Measurements from ENCODE around the gene LDAH.
"Not testable (repeated sequence)": the region's sequence is repeated elsewhere in the genome, so short reads cannot be mapped to it uniquely, and the experiment has no call there.

LDAH gene

DNA sequence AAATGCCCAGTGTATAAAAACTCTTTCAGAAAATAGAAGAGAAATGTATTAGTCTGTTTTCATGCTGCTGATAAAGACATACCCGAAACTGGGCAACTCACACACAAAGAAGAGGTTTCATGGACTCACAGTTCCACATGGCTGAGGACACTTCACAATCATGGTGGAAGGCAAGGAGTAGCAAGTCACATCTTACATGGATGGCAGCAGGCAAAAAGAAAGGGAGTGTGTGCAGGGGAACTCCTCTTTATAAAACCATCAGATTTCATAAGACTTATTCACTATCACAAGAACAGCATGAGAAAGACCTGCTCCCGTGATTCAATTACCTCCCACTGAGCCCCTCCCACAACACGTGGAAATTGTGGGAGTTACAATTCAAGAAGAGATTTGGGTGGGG is 29.0 kb downstream of the LDAH start:
- intact Hi-C loops (cut with DNase I) = not testable (repeated sequence)

DNA sequence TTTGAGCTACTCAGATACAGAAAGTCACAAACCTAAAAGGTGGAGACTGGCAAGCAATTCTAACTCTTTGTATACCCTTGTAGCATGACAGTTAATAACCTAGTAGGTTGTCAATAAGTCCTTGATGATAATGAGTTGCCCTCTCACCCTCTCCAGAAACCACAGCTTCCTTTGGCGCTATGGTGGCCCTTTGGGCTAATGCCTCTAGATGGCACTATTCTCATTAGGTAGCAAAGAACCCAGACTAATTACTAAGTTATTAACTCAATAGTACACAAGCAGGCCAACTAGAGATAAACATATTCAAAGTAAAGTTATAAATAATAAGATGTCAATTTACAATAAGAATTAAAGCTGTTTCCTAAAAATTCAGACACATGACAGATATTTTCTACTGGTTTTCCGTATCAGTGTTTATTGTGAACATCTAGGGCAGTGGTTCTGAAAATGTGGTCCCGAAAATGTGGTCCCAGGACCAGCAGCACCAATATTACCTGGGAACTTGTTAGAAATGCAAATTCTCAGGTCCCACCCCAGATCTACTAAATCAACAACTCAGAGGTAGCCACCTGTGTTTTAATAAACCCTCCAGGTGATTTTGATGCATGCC is 41.1 kb downstream of the LDAH start:
- intact Hi-C loops (cut with DNase I) = loop anchor here (2.0 kb wide), 1 partner anchor 181 kb away; no protein-coding TSS in a partner anchor
- DNase-seq = no peak

More for the DNA sequence above, 29.0 kb downstream of the LDAH start:
- not testable (repeated sequence) for DNase-seq

DNA sequence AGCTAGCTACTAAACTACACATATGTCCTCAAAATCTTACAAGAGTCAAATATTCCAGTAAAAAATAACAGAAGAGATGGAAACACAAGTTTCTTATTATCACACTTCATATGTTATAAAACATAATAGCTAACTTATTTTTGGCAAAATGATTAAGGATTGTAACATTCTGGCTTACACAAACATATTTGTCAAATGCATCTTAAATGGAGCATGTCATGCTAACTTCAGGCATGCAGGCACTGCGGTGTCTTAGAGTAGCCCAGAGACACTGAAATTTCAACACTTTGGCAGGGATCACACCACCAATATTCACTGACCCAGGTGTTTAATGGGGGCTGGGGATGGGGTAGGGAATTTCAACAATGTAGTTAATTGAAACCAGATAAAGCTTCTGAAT is 51.6 kb downstream of the LDAH start:
- intact Hi-C loops (cut with DNase I) = no loop called here
- no peak for DNase-seq

DNA sequence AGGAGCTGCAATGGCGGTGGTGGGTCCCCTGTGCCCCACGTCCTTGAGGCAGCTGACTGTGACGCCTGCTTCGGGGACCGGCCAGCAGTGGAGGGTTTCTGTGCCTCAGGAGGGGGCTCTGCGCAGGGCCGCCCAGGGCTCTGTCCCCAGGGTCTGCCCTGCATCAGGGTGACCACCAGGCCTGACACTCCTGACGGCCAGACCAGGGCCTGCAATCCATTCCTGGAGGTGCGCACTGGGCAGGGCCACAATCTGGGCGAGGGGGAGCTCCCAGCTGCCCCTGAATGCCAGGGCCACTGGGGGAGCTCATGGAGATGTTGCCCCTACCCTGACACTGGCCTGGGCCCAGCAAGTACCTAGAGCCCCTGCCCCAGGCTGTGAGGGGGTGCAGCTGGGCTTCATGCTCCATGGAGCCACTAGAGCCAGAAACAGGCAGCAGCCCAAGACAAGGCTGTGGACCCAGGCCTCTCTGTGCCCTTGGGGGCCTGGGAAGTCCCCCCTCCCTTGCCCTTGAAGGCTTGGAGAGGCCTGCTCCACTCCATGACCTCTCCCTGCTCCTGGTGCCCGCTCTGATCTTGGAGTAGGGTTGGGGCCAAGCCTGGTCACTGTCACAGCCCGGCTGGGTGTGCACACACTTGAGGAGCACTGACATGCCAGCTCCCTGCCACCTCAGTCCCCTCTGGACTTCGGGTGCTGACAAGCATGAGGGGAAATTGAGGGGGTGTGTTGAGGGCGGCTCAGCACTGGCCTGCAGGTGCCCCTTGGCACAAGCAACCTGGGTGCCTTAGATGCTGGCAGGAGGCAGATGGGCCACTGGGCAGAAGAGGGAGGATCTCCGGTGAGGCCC is 55.9 kb downstream of the LDAH start:
- intact Hi-C loops (cut with DNase I) = no loop called here

DNA sequence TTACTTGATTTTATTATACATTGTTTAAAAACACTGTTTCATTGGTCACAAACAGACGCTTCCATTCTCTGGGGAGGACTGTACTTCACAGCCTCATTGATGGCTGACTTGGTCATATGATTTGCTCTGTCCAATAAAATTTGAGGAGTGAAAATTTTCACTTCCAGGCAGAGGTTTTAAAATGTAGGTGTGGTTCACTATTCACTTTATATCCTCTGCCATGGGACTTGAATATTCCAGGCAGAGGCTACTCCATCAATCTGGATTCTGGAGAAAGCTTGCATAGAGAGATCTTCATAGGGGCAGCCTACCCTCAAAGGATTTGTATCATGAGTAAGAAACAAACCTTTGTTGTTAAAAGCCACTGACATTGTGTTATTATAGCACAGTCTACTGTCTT is 56.7 kb downstream of the LDAH start:
- intact Hi-C loops (cut with DNase I) = no loop called here
- DNase-seq = no peak

More for the DNA sequence above, 55.9 kb downstream of the LDAH start:
- peak in 3 of 10 donors; percentile 37 to 72 (median 57) for DNase-seq

DNA sequence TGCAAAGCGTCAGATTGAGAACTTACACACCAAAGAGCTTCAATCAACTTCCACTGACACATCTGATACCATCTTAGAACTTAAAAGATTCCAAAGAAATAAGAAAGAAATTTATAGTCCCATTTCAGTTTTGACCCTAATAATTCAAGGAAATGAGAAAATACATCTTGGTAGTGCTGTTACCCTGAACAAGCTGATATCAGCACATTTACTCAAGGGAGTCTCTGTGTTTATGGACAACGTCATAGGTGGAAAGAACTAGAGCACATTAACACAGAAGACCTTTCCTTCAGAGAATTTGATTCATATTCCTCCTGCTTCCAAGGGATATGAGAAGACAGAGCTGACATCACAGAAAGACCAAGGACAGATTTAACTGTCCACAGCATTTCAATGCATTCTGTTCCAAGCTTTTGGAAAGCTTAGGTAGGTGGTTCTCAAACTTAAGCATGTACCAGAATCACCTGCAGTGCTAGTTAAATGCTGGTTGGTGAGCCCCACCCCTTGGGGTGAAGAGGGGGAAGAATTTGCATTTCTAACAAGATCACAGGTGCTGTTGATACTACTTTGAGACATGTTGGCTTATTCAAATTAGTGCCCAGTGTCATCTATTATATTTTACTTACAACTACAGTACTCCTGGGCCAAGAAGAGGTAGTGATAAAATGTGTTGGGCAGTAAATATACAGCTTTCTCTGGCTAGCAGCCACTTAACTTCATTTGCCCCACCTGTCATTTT is 59.8 kb downstream of the LDAH start:
- intact Hi-C loops (cut with DNase I) = no loop called here

DNA sequence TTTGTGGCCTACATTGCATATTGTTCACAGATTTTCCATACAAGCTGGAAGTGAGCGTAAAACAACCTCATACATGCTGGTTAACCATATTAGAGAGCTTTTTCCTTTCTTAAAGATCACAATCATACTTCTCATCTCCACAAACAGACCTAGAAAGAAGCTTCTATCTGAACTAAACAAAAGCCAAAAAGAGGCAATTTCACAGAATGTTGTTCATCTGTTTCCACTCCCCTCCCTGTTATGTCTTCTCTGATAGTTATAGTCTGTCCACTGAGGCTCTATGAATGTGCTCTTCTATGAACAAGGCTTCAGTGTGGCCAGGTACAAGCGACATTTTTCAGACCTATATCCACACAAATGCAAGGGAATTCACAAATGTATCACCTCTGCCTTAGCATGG is 63.4 kb downstream of the LDAH start:
- intact Hi-C loops (cut with DNase I) = no loop called here

More for the DNA sequence above, 59.8 kb downstream of the LDAH start:
- no peak for DNase-seq

DNA sequence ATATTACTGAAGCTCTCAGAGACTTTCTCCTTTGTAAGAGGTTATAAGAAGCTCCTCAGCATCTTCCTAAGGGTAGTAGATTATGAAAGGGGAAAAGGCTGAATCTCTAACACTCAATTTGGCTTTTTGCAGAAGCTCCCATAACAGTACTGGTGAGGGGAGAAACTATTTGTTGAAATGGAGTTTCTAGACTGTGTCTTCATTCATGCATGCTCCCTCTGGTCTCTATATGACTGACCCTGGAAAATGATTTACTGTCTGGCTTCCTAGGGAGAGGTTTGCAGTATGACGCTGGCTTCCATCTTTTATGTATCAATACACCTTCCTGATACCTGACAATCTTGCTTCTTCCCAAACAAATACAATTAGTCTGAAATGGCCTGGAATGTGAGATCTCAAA is 63.9 kb downstream of the LDAH start:
- intact Hi-C loops (cut with DNase I) = no loop called here
- no peak for DNase-seq

More for the DNA sequence above, 63.4 kb downstream of the LDAH start:
- no peak for DNase-seq

DNA sequence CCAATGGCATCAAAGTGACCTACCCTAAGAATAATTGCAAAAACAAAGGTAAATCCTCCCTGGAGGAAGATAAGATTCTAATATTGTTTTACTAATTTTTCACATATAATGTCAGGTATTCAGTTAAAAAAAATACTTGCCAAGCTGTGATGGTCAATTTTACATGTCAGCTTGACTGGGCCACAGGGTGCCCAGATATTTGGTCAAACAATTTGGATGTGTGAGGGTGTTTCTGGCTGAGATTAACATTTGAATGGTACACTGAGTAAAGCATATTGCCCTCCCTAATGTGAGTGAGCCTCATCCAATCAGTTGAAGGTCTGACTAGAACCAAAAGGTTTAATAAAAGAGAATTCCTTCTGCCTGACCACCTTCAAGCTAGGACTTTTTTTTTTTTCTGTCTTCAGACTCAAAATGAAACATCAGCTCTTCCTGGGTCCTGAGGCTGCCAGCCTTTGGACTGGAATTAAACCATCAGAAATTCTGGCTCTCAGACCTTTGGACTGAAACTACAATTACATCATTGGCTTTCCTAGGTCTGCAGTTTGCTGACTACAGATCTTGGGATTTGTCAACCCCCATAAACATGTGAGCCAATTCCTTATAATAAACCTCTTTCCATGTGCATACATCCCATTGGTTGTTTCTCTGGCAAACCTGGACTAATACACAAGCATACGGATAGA is 65.4 kb downstream of the LDAH start:
- intact Hi-C loops (cut with DNase I) = no loop called here
- no peak for DNase-seq

DNA sequence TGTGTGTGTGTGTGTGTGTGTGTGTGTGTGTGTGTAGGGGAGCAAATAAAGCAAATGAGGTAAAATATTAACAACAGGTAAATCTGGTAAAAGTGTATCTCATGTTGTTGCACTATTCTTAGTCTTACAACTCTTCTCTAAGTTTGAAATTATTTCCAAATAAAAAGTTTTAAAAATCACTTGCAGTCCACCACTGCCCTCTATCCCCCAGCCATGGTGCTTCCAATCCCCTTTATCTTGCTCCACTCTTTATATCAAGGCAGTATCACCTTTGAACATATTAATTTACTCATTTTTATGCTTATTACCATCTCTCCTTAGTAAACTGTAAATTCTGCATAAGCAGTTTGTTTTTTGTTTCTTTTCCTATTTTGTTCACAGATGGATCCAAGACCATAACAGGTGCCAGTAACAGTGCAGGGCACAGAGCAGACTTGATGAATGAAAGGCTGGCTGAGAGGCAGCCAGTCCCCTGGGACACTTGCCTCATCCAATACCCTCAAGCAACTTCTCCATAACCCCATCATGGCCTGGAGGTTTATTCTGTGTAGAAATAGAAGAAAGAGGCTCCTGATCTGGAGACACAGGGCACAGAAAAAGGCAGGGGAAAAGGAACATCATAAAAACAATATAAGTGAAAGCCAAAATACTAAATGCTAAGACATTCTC is 67.6 kb downstream of the LDAH start:
- intact Hi-C loops (cut with DNase I) = no loop called here
- no peak for DNase-seq

DNA sequence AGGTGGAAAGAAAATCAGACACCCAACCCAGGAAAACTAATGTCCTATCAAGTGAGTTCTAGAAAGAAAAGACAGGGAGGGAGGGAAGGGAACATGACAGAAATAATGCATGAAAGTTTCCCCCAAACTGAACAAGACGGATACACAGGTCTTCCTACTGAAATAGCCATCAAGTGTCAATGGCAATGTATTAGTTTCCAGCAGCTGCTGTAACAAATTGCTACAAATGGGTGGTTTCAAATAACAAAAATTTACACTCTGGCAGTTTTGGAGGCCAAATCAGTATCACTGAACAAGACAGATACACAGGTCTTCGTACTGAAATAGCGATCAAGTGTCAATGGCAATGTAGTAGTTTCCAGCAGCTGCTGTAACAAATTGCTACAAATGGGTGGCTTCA is 70.6 kb downstream of the LDAH start:
- no peak for DNase-seq
- intact Hi-C loops (cut with DNase I) = no loop called here

DNA sequence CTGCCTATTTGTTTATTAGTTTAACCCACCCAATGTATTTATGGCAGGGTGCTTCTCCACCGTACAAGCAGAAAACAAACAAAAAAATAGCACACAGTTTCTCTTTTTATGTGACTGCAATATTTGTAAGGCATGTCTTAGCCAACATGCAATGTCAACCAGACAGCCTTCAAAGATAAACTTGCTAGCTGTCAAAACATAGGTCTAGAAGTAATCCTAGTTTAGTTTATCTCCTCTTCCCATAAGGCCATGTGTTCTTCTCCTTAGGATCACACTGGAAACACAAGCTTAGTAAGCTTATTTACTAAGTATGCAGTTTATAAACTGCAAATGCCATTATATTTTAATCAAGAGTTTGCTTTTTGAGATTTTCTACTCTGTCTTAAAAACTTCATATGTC is 75.6 kb downstream of the LDAH start:
- DNase-seq = no peak
- intact Hi-C loops (cut with DNase I) = no loop called here

DNA sequence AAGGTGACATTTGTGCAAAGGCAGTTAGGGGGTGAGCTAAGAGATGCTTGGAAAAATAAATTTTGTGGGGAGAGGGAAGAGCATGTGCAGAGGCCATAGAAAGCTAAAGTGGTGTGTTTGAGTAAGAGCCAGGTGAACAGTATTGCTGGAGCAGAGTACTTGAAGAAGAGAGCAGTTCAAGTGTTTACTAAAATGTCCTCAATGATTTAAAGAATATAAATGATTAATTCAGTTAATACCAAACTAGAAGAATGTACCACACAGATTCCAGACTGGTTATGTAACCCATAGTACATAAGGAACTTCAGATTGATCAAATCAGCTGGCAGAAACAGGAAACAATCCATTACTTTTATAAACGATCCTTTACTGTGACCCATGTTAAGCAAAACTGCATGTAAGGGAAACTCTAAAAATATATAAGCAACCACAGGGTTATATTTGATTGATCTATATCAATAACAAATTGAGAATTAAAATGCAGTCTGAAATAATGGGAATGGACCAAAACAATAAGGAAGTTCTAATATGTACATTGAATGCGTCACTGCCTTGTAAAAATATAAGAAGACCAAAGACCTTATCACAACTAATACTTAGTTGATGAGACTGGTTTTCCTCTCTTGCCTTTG is 76.9 kb downstream of the LDAH start:
- intact Hi-C loops (cut with DNase I) = no loop called here
- no peak for DNase-seq

DNA sequence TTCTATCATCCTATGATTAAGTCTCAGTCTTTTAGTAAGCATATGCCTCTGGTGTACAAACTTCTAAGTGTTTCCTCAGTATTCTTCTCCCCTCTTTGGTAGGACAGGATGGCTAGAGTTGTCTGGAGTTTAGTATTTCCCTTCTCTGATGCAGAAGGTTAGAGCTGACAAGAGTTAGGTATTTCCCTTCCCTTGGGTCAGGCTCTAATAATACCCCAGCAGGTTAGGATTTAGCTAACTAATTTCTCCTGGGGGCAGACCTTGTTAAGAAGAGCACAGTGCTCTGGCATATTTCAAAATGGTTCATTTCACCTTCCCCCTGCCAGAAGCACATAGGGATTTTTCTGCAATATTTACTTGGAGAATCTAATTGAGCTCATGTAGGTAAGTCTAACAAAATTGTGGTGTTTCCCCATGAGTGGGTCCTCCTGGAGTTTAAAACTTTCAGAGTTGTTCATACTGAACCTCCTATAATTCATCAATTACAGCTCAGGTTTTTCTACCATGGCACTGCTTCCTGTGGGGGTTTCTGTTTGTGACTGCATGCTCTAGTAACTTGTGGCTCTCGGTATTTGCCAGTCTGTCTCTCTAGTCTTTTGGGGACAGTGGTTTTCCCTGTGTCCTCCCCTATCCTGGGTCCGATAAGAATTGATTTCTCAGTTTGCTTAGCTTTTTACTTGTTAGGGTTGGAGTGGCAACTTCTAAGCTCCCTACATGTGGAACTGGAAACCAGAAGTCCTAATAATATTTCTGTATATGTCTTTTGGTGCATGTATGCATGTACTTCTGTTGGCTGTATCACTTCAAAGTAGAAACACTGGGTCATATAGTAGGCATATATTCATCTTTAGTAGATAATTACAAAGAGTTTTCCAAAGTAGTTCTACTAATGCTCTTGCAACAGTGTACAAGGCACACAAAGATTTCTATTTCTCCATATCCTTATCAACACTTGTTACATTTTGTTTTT is 78.2 kb downstream of the LDAH start:
- intact Hi-C loops (cut with DNase I) = no loop called here
- DNase-seq = no peak

DNA sequence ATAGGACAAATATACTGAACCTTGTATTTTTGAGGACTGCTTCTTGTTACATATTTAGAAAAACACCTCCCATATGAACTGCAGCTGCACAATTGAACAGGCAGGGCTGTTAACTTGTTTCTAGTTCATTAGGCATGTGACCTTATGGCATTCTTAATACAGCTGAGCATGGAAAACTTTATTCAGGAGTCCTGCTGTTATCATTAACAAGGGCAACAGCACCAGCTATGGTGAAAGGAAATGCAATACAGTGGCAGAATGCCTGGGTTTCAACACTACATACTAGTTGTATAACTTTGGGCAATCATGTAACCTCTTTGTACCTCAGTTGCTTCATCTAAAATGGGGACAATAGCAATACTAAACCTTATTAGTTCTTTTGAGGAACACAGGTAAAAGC is 84.1 kb downstream of the LDAH start:
- DNase-seq = no peak
- intact Hi-C loops (cut with DNase I) = no loop called here

DNA sequence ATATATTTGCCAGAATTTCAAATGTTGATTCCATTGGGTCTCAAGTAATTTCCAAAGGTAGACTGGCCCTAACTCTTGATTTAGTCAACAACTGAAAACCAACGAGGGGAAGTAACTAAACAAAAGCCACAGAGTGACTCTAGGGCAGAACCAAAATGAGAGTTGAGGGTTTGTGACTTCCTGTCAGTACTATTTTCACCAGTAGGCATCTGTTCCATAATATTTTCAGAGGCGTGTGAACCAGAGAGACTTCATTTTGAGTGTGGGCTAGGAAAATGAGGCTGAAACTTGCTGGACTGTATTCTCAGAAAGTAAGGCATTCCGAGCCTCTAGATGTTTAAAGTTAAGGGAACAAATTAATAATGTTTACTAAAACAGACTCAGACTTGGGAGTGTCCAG is 85.4 kb downstream of the LDAH start:
- DNase-seq = no peak
- intact Hi-C loops (cut with DNase I) = no loop called here

DNA sequence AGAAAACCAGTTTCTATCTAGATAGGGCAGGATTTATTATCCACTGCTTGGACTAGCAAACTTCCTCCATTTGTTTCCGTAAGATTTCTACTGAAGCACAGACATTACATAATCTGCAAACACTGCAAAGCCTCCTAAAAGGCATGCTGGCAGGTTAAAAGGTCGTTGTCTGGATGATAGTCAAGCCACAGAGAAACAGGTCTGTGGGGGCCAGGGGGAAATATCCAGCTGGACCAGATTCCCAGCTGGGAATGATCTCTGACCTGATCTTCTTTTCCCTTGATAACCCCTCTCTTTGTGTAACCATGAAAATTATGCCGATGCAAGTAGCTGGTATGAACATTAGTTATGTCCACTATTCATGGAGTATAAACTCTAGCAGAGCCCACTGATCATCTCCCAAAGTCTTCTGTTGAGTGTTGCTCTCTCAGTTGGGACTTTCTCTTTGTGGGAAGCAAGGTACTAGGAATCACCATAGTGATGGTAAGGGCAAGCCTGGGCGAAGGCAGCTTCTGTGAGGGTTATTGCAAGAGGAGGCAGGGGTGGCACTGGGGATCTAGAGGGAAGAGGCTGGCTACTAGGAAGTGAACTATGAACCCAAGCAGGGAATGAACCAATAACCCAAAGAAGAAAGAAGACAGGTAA is 94.7 kb downstream of the LDAH start:
- intact Hi-C loops (cut with DNase I) = no loop called here
- no peak for DNase-seq

DNA sequence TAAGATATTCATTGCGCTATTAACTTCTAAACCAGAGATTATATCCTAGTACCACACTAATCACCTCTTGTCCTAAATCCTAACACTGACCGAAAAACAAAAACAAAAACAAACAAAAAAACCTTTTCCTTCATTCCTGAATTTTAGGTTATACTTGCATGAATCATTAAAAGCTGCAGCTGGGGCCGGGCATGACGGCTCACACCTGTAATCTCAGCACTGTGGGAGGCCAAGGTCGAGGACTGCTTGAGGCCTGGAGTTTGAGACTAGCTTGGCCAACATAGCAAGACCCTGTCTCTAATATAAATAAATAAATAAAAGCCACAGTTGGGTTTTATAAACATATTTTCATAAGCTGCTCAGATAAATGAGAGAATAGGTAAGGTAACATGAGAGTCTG is 96.0 kb downstream of the LDAH start:
- peak in 1 of 10 donors; percentile 74 for DNase-seq
- intact Hi-C loops (cut with DNase I) = no loop called here
